ENCODE measurements around the gene FAM200C.

The FAM200C gene

DNA sequence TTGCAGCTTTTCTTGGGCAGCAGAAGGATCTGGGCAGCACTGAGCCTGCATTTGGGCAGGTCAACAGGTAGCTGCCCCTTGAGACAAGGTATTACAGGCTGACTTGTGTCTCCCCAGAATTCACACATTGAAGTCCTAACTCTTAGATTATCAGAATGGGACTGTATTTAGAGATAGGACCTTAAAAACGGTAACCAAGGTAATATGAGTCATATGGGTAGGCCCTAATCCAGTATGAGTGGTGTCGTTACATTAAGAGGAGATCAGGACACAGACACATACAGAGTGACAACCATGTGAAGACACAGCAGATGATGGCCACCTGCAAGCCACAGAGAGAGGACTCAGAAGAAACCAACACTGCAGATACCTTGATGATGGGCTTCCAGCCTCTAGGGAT lies 32.6 kb downstream of the FAM200C start:
- no peak for DNase-seq (ENCODE audit: low read depth)

DNA sequence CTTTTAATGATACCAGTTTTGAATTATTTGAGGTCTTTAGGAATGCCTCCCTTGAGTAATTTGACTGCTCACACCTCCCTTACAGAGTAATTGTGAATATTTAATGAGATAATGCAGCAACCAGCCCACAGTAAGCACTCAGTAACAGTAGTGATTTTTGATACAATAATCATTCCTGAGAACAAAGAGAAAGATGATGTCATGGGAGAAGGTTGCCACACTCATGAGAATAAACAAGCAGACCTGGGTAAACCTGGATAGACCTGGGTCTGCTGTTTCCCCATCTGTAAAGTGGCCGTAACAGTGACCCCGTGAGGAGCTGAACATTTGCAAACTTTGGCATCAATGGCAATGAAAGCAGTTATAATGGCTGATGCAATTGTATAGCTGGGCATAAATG lies 33.6 kb downstream of the FAM200C start:
- no peak for DNase-seq (ENCODE audit: low read depth)

DNA sequence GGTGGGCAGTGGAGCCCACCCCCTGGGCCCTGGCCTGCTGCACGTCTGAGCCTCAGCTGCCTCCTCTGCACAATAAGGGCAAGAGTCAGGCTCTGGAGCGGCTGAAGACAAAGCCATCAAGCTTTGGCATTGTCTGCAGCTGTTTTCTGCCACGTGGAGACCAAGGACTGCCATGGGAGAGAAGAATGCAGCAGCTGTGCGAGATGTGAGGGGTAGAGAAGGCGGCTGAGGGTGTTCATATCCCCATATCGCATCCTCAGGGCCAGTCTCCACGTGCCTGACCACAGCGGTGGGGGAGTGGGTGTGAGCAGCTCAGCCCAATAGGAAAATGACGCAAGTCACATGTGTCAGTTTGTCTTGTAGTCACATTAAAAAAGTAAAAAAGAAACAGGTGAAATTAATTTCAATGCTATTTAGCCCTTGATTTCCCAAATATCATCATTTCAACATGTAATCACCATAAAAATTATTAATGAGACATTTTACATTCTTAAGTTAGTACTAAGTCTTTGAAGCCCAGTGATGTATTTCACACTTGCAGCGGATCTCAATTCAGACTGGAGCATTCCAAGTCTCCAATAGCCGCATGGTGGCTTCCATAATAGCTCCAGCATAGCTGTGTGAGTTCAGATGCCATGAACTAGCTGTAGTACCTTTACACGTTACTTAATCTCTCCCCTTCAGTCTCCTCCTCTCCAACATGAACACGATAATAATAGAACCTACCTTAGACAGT lies 36.0 kb downstream of the FAM200C start:
- DNase-seq (ENCODE audit: low read depth), result no peak

DNA sequence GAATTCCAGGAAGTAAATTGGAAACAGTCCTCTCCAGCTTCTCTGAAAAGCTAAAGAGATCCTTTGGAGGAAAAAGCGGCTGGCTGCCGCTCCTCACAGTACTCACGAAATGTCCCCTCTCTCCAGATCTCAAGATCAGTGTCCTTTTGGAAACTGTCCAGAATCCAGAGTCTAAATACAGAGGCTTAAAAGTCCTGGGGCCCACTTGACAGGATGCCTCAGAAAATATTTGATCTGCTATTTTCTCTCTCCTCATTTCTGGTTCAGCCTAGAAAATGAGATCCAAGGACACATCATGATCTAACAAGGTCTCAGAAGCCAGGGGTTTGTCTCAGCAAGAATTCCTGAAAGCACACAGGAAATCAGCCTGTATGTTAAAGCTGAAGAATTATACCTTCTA lies 36.6 kb downstream of the FAM200C start:
- no peak for DNase-seq (ENCODE audit: low read depth)

DNA sequence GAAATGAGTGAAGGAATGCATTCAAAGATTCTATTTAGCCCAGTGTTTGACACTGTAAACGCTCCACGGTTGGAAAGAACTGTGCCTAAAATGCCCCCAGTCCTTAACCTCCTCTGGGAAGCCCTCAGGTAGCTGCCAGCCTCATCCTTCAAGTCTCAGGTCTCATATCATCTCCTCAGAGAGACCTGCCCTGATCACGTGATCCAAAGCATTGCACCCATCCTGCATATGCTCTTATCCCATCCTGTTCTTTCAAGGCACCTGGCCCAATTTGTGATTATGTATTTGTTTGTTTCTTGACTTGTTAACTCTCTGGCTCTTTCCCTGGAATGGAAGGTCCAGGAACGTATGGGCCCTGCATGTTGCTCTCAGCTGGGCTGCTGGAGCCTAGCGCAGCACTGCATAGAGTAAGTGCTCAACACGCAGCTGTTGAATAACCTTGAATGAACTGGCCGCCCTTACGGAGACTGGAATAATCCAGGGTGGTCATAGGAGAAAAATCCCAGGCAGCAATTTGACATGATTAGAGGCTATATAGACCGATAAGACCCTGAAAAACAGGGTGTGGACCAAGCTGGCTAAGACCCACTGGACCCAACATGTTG lies 38.1 kb downstream of the FAM200C start:
- no peak for DNase-seq (ENCODE audit: low read depth)

DNA sequence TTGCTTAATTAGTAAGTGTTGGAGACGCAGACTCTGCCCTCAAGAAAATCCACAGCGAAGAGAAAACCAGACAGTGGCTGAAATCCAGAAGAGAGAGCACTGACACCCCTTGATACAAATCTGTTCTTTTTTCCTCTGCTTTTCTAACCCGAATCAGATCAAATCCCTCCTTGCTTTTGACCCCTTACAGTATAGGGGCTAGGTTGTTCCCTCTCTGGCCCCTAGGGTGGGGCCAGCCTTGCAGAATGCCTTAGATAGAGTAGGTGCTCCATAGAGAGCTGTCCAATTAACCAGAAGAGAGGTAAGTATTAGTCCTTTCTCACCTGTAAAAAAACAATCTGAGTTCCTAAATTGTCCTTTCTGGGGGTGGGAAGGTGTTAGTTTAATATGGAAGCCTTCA lies 39.5 kb downstream of the FAM200C start:
- no peak for DNase-seq (ENCODE audit: low read depth)

DNA sequence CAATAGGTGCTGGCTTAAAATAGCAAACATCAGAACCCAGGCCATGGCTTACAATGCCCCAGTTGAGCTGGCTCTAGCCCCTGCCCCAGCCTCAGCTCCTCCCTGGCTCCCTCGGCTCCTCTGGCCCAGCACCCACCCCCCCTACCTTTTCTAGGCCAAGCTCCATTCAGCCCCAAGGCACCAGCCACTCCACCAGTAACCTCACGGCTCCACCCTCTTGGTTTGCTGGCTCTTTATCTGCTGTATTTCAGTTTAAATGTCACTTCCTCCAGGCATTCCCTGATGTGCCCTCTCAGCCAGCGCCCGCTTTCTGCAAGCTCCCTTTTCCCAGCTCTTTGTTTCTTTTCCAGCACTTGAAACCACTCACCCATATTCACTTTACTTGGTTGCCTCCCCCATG lies 40.0 kb downstream of the FAM200C start:
- no peak for DNase-seq (ENCODE audit: low read depth)

DNA sequence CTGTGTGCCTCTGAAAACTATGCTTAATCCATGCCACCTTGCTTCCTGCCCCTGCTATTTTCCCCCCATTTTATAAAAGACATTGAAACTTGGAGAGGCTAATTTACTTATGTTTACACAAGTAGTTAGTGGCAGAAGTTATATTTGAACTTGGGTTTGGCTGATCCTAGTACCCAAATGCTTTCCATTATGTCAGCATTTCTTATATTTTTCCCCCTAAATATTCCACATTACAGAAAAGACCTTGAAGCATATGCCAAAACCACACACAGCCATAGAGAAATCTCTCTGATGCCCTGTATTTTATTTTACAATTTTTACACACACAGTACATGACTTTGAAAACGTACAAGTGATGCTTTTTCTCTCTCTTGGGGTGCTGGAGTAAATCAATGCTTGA lies 40.6 kb downstream of the FAM200C start:
- no peak for DNase-seq (ENCODE audit: low read depth)

DNA sequence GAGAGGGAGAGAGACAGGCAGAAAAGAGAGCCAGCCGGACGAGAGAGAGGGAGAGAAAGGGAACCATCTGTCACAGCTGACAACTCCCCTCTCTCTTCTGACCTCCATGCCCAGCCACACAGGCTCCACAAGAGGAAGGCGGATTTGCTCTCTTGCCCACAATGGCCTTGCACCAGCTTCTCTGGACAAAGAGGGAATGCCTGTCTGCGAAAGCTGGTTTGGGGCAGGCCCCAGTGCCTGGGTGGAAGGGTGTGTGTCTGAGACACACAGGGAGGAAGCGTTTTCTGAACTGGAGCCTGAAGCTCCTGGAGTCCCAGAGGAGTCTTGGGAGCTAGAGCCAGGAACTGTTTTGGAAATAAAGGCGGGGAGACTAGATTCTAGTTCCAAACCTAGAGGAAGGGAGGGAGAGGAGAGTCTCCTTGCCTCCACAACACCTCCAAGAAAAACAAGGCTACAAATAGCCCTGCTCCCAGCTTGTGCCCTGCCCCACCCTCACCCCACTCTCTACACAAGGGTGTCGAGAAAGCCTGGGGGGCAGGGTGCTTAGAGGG lies 41.9 kb downstream of the FAM200C start:
- DNase-seq (ENCODE audit: low read depth), result no peak

DNA sequence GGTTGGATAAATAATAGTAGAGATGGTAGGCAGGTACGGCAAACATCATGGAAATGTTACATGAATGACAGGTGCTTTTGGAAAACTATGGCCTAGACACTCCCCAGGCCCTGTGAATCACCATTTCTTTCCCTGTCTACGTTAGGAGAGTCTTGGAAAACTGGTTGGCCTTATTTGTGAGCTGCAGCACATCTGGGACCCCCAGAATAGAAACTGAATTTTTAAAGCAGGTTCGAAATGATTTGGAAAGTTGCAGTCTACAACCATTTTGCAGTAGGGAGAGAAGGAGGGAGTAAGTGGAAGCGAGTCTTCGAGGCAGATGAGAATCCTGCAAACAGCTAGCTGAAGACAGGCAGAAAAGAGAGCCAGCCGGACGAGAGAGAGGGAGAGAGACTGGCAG lies 42.5 kb downstream of the FAM200C start:
- DNase-seq (ENCODE audit: low read depth), result no peak

DNA sequence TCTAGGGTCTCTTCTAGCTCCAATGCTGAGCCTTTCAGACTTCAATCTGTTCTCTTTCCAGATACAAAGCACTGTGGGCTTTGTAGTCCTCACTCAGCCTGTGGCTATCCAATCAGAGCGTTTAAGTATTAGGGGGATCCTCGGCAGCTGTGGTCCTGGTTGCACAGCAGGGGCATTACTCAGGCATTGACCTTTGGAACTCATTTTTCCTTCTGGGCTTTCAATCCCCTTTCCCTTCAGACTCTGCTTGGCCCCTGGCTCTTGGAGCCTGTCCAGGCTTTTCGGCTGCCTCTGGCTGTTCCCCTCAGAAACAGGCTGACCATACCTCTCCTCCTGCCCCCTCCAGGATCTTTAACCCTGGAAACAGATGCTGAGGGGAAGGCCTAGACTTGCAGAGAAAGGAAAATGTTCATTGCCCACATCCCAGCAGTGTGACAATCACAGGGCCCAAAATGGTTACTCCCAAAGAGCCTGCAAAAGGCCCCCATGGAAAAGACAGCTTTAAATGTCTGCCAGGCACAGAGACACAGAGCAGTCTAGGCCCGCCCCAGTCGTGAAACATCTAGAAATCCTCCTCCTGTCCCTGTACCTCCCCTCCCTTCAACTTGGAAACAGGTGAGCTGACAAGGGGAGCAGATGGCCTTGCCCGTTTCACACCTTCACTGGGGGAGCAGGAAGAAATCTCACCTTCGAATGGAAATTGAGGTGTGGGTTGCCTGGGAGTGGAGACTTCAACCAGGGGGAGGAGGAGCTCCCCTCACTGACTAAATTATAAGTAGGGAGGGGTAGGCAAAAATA lies 43.1 kb downstream of the FAM200C start:
- no peak for DNase-seq (ENCODE audit: low read depth)

DNA sequence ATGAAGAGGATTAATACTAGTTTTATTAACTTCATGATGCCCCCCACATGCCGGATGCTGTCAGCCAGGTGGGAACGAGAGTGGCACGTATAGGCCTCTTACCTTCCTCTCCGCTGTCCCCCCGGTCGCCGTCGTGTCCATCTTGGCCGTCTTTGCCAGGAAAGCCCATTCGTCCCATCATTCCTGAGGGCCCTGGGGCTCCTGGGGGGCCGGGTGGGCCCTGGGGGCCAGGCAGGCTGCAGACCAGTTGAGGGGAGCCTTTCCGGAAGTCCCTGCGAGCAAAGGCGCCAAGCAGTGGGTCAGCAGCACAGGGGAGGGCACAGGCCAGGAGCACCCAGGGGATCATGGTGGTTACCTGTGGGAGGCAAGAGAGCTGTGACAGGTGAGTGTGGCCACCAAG lies 45.2 kb downstream of the FAM200C start:
- no peak for DNase-seq (ENCODE audit: low read depth)

DNA sequence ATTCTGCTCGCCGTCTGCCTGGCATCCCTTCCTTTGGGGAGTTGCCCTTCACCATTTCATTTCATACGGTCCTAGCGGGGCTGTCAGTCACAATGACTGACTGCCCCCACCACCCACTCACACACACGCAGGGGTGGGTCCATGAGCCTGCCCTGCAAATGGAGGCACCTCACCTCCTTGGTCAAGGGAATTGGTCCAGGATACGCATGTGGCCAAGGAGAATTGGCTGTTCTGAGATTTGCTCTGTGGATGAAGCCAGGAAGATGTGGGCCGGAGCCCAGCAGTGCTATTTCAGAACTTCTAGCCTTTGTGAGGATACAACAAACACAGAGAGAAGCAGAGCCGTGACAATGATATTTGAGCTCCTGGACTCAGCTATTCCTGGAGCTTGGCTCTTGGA lies 46.5 kb downstream of the FAM200C start:
- DNase-seq (ENCODE audit: low read depth), result no peak

DNA sequence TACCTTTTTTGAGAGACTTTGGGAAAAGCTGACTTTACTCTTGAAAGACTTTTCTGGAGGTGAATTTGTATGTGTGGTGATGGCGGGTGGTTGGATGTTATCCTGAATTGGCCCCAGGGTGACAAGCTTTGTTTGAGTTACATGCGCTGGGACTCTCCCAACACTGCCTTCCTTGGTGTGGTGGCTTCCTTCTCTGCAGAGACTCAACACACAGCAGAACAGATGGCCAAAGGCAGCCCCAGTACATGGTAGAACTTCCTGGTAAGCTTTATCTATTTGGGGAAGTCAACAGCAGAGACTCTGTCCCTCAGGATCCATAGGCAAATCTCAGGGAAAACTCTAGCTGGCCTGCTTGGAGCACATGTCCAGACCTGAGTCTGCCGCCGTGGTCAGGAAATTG lies 47.5 kb downstream of the FAM200C start:
- no peak for DNase-seq (ENCODE audit: low read depth)

DNA sequence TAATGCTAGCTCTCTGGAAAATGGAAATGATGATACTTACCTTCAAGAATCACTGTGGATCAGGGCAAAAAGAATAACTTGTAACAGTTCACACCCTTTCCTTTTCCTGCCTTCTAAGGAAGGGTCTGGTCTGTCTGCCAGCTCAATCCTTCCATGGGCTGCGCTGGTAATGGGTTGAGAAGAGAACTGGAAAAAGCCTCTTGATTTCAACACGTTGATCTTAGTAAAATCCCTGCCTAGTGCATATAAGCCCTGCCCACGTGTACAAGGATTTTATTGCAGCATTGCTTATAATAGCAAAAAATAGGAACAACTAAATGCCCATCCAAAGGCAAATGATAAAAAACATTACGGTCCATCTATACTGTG lies 49.9 kb downstream of the FAM200C start:
- DNase-seq (ENCODE audit: low read depth), result no peak

DNA sequence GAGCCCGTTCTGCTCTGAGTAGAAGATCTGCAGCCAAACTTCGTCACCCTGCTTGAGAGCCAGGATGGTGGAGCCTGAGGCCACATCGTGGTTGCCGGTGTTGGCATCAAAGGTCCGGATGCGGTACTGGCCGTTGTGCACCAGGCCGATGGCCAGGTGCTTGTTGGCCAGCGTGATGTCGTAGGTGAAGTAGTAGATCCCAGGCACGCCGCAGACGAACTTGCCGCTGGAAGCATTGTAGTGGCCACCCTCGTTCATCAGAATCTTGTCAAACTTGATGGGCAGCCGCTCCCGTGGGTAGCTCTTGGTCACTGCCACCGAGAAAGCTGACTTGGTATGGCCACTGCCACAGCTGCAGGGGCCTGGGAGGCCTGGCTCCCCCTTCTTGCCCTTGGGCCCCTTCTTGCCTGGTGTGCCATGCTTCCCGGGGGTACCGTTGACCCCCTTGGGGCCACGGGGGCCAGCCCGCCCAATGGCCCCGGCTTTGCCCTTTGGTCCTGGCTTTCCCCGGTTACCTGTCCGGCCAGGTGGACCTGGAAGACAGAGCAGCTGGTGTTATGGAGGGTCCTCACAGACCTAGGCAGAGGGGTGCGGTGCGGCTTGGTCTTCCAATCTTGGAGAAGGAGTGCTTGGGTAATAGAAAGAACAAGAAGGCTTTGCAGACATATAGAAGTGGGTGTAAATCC lies 50.5 kb downstream of the FAM200C start:
- DNase-seq (ENCODE audit: low read depth), result no peak

DNA sequence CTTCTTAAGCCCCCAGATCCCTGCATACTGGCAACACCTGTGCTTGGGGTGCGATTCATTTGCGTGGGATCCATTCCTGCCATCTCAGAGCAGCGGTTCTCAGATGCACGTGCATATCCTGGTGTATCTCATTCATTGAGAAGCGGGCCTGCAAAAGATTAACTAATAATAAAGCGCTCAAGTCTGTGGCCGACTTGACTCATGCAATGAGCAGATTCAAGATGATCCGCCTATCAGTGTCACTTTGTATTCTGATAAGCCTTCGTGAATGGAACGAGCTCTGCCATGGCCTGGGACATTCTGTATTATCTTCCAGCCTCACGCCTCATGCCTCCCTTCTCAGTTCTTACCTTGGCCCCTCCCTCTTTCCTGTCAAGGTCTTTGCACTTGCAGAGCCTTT lies 51.8 kb downstream of the FAM200C start:
- DNase-seq (ENCODE audit: low read depth), result no peak

DNA sequence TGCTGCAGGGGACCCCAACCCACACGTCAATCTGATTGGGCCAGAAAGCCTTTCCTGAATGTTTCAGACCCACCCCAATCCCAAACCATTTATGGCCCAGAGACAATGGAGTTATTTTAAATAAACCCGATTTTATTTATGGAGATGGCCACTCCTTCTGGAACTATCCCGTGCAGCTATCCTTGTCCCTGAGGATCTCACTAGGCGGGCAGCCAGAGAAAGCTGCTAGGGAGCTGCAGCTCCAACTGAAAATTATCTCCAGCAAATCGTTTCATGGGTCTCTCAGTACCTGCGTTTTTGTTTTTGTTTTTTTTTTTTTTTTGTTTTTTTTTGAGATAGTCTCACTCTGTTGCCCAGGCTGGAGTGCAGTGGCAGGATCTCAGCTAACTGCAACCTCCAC lies 52.4 kb downstream of the FAM200C start:
- DNase-seq (ENCODE audit: low read depth), result no peak
